HG03558 (cell line): ENCODE measurements around the gene FXYD1.

Experiments
- ATAC-seq: cut with Tn5 transposase; IDR thresholded peaks from one replicate; pipeline ENCODE4 v1.9.1; 2021; ENCODE audit warnings: moderate number of reproducible peaks; ENCODE audit not compliant: unreplicated experiment; ENCODE audit errors: extremely low read depth

The FXYD1 gene

DNA sequence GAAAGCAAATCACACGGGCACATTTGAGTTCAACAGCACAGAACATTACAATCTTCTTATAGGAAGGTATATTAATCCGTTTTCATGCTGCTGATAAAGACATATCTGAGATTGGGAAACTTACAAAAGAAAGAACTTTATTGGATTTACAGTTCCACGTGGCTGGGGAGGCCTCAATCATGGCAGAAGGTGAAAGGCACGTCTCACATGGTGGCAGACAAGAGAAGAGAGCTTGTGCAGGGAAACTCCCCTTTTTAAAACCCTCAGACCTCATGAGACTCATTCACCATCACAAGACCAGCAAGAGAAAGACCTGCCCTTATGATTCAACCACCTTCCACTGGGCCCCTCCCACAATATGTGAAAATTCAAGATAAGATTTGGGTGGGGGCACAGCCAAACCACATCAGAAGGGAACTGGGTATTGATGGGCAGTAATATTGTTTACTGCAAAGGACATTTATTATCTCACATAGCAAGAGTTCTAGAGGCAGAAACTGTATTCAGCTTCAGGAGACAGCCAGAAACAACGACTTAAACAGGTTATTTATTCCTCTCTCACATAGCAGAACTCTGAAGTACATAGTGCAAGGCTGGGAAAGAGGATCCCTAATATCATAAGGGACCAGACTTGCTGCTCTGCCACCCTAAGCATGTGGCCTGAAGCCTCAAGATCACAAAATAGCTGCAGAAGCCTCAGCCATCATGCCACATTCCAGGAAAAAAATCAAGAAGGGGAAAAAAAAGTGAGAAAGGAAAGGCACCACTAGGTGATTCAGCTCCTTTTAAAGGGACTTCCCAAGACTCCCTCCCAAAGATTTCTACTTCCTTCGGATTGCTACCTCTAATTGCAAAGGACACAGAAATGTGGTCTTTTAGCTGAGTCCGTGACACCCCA is 39.0 kb downstream of the FXYD1 start:
- ATAC-seq: no peak

DNA sequence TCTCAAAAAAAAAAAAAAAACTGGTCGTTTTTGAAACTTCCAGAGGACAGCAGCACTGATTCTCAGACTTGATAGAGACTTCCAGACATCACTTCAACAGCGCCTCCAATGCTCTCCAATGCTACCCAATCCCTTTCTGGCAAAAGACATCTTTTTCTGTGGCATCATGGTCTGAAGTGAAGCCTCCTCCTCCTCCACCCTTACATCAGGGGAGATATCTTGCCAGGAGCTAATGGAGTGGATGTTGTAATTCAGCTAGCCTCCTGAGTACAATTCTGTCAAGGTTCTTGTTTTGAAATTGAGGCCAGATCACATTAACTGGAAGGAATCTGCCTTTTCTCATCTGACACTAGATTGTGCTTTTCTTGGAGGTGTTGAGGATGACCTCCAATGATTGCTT is 40.1 kb downstream of the FXYD1 start:
- no peak for ATAC-seq

DNA sequence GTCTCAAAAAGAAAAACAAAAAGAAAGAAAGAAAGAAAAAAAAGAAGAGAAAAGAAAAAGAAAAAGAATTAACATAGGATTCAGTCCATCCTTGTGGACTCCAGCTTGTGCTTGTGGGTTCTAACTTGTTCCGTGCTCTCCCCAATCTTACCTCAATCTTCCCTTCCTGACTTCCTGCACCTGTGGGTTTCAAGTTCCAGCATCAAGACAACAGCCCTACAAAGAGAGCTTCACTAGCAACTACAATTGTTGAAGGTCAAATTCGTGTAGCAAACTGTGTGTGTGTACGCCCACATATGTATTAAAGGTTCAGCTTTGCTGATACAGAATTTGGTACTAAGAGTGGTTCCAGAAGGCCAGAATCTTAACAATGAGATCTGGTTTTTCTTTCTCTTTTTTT is 41.2 kb downstream of the FXYD1 start:
- no peak for ATAC-seq

DNA sequence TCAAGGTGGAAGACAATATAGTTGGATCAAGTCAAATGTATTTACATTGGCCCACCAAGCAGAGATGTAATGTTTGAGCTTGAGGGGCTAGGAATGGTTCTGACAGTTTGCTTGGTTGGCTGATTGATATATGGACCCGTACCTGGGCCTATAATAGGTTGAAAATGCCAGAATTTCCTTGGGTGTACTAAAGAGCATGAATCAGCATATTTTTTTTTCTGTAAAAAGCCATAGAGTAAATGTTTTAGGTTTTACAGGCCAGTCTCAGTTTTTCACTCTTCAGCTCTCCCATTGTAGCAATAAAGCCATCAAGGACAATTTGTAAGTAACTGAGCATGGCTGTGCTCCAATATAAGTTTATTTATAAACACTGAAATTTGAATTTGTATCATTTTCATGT is 42.8 kb downstream of the FXYD1 start:
- no peak for ATAC-seq

DNA sequence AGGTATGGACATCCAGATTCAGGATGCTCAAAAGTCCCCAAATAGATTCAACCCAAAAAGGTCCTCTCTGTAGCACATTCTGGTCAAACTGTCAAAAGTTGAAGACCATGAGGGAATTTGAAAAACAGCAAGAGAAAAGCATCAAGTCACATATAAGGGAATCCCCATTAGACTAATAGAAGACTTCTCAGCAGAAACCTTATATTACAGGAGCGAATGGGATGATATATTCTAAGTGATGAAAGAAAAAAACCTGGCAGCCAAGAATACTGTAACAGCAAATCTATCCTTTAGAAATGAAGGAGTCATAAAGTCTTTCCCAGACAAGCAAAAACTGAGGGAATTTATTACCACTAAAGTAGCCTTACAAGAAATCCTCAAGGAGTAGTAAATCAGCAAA is 45.6 kb downstream of the FXYD1 start:
- no peak for ATAC-seq

DNA sequence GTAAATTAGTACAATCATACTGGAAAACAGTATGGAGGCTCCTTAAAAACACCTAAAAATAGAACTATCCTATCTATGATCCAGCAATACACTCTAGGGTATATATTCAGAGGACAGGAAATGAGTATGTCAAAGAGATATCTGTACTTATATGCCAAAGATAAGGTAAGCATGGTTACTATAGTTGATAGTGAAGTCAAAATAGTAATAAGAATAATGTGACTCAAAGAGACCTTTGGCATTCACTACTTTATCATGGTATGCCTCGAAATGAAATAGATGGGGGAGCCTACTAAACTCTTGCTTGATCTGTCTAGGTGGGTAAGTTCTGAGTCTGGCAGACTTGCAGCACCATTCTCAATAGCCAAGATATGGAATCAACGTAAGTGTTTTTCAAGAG is 46.3 kb downstream of the FXYD1 start:
- ATAC-seq: no peak
